ENCODE data around the gene GGT5.
"Not testable (repeated sequence)": the region's sequence is repeated elsewhere in the genome, so short reads cannot be mapped to it uniquely, and the experiment has no call there.

The GGT5 gene

GRCh38 chr22:24200619-24201212 is 44.2 kb downstream of the GGT5 start:
- DNase-seq: no peak

- no peak for DNase-seq
Measured at GRCh38 chr22:24198682-24199052, 46.2 kb downstream of the GGT5 start.

GRCh38 chr22:24191893-24192292 is 53.0 kb downstream of the GGT5 start:
- no peak for DNase-seq

- DNase-seq: no peak
Measured at GRCh38 chr22:24191381-24191841, 53.5 kb downstream of the GGT5 start.

GRCh38 chr22:24190596-24191208 is 54.2 kb downstream of the GGT5 start:
- no peak for DNase-seq

GRCh38 chr22:24190159-24190540 is 54.7 kb downstream of the GGT5 start:
- no peak for DNase-seq

GRCh38 chr22:24189249-24190158 is 55.4 kb downstream of the GGT5 start:
- peak in 1 of 2 experiments; percentile 23 for DNase-seq

GRCh38 chr22:24188705-24189248 is 56.1 kb downstream of the GGT5 start:
- no peak for DNase-seq

- no peak for DNase-seq
Measured at GRCh38 chr22:24187731-24188644, 56.9 kb downstream of the GGT5 start.

GRCh38 chr22:24186892-24187670 is 57.8 kb downstream of the GGT5 start:
- no peak for DNase-seq

- DNase-seq: no peak
Measured at GRCh38 chr22:24186352-24186740, 58.5 kb downstream of the GGT5 start.

GRCh38 chr22:24185501-24186351 is 59.2 kb downstream of the GGT5 start:
- no peak for DNase-seq

GRCh38 chr22:24185001-24185500 is 59.8 kb downstream of the GGT5 start:
- DNase-seq: no peak

- no peak for DNase-seq
Measured at GRCh38 chr22:24184057-24184798, 60.7 kb downstream of the GGT5 start.

GRCh38 chr22:24183321-24184031 is 61.4 kb downstream of the GGT5 start:
- DNase-seq: no peak

GRCh38 chr22:24182900-24183246 is 62.0 kb downstream of the GGT5 start:
- DNase-seq: not testable (repeated sequence)

- no peak for DNase-seq
Measured at GRCh38 chr22:24181996-24182899, 62.6 kb downstream of the GGT5 start.

Measured in stimulated activated CD4-positive, alpha-beta T cell treated with anti-CD3 and anti-CD28 coated beads, Interleukin-4, amount 100 ng/mL, for 4 hours (primary cell).